GM12878 (cell line): ENCODE results near the gene SORBS1. TPM values are rescaled to one million over a fixed set of nuclear protein-coding genes. Genes with fewer than 3 reads are reported as not detected.
A peak's percentile ranks its signal among the peaks of the same experiment; 100 is the strongest.

ENCODE experiments used
- ATAC-seq: fragments of 200-7000 bp; cut with Tn5 transposase; 3 replicates; pipeline ENCODE4 v1.9.1; 2020; ENCODE audit warnings: mild to moderate bottlenecking, moderate library complexity
- BruUV-seq: library from RNA; stranded (reverse); fragments of 400-500 nt; replicated peaks from 2 replicates; lab custom pipeline; 2021; lab: Mats Ljungman, UMichigan
- CTCF ChIA-PET: fragments of 300-600 bp; sonication (Branson Sonifier 250); formaldehyde crosslinking; extraction: SDS; loops from one replicate; lab custom pipeline; 2021; ENCODE audit warnings: inconsistent platforms; lab: Yijun Ruan, JAX
- POLR2A ChIA-PET: fragments of 350-600 bp; formaldehyde crosslinking; extraction: SDS; loops from one replicate; lab custom pipeline; 2021; ENCODE audit warnings: inconsistent platforms; lab: Charles Lee
- RAD21 ChIA-PET: fragments of 300-600 bp; sonication (Branson Sonifier 250); formaldehyde crosslinking; loops from one replicate; lab custom pipeline; 2023; ENCODE audit warnings: antibody characterized with exemption; ENCODE audit not compliant: unreplicated experiment; lab: Charles Lee
- SMC1A ChIA-PET: fragments of 300-600 bp; sonication (Branson Sonifier 250); formaldehyde crosslinking; loops from one replicate; lab custom pipeline; 2023; ENCODE audit not compliant: unreplicated experiment, uncharacterized antibody; lab: Charles Lee
- DNase-seq: peaks from one replicate; pipeline ENCODE4 v3.0.0-alpha.2; 2011; ENCODE audit warnings: low read depth, low spot score
- FAIRE-seq: peaks from 3 replicates; lab custom pipeline; 2011; peaks lifted over from hg19 to GRCh38; lab: Jason Lieb, UNC
- H2AFZ ChIP-seq: 2 replicates; pipeline ENCODE4 v1.6.0; 2011; ENCODE audit warnings: low read depth, low read length, control low read depth; ENCODE audit not compliant: control insufficient read depth
- H3K27ac ChIP-seq: 2 replicates; pipeline ENCODE4 v1.5.1; 2011; ENCODE audit warnings: control low read depth; ENCODE audit not compliant: control insufficient read depth, insufficient read depth
- H3K27me3 ChIP-seq, 2 experiments: replicated peaks in 1 of 2; 2 replicates each; pipeline versions ENCODE4 v1.6.0 to v1.6.1; 2011; ENCODE audit warnings: low read length in 1 of 2; ENCODE audit not compliant: control insufficient read depth in 2 of 2, insufficient read depth in 2 of 2
- H3K36me3 ChIP-seq, 2 experiments: 2 replicates each; pipeline ENCODE4 v1.5.1; 2011; ENCODE audit warnings: low read length in 1 of 2; ENCODE audit not compliant: control insufficient read depth in 2 of 2, insufficient read depth in 2 of 2
- H3K4me1 ChIP-seq: 2 replicates; pipeline ENCODE4 v1.6.1; 2011; ENCODE audit warnings: mild to moderate bottlenecking, low read length, moderate library complexity, mixed read lengths; ENCODE audit not compliant: control insufficient read depth, insufficient read depth
- H3K4me2 ChIP-seq: 2 replicates; pipeline ENCODE4 v1.6.0; 2011; ENCODE audit warnings: control low read depth; ENCODE audit not compliant: control insufficient read depth, insufficient read depth
- H3K4me3 ChIP-seq: fragments of 200-600 bp; sonication (generic); 2 replicates; pipeline ENCODE4 v1.5.1; 2016
- H3K79me2 ChIP-seq: 2 replicates; pipeline ENCODE4 v1.6.0; 2011; ENCODE audit warnings: low read length; ENCODE audit not compliant: control insufficient read depth, insufficient read depth
- H3K9ac ChIP-seq: 2 replicates; pipeline ENCODE4 v1.8.0; 2011; ENCODE audit warnings: low read length, control low read depth, mixed read lengths; ENCODE audit not compliant: control insufficient read depth, insufficient read depth
- H3K9me3 ChIP-seq: replicated peaks from 3 replicates; pipeline ENCODE4 v1.5.1; 2011; ENCODE audit warnings: mild to moderate bottlenecking, low read length; ENCODE audit not compliant: control insufficient read depth, insufficient read depth
- H4K20me1 ChIP-seq: 2 replicates; pipeline ENCODE4 v1.6.0; 2011; ENCODE audit not compliant: control insufficient read depth, insufficient read depth
- ATF7 ChIP-seq: fragments of 450-650 bp; IDR thresholded peaks from 2 replicates; pipeline ENCODE4 v1.6.1; 2016; ENCODE audit warnings: low read depth, mild to moderate bottlenecking
- BACH1 ChIP-seq: fragments of 450-650 bp; IDR thresholded peaks from 2 replicates; pipeline ENCODE4 v1.6.1; 2017; ENCODE audit warnings: mild to moderate bottlenecking, borderline replicate concordance
- CHD4 ChIP-seq: fragments of 200-600 bp; sonication (generic); IDR thresholded peaks from 2 replicates; pipeline ENCODE4 v1.6.1; 2016; ENCODE audit warnings: mild to moderate bottlenecking
- E2F8 ChIP-seq: fragments of 450-650 bp; IDR thresholded peaks from 2 replicates; pipeline ENCODE4 v1.6.1; 2018; ENCODE audit warnings: mild to moderate bottlenecking, low read depth, moderate library complexity; ENCODE audit not compliant: partially characterized antibody
- GATAD2B ChIP-seq: fragments of 450-650 bp; conservative IDR thresholded peaks from 2 replicates; pipeline ENCODE4 v1.6.1; 2017; ENCODE audit warnings: low read depth, mild to moderate bottlenecking, moderate library complexity
- HDAC2 ChIP-seq: fragments of 200-600 bp; sonication (generic); IDR thresholded peaks from 2 replicates; pipeline ENCODE4 v1.6.1; 2017
- IKZF2 ChIP-seq, 2 experiments: fragments of 450-650 bp; IDR thresholded peaks; 2 replicates each; pipeline ENCODE4 v1.6.1; 2017; ENCODE audit warnings: mild to moderate bottlenecking in 2 of 2, moderate library complexity in 2 of 2
- IRF4 ChIP-seq: IDR thresholded peaks from 2 replicates; pipeline ENCODE4 v1.6.1; 2011; ENCODE audit warnings: low read depth, low read length
- MEF2B ChIP-seq: fragments of 450-650 bp; IDR thresholded peaks from 2 replicates; pipeline ENCODE4 v1.6.1; 2018; ENCODE audit warnings: mild to moderate bottlenecking, moderate library complexity; ENCODE audit not compliant: partially characterized antibody, poor library complexity, severe bottlenecking
- PKNOX1 ChIP-seq: fragments of 450-650 bp; IDR thresholded peaks from 2 replicates; pipeline ENCODE4 v1.6.1; 2016; ENCODE audit warnings: mild to moderate bottlenecking
- TAF1 ChIP-seq: IDR thresholded peaks from 2 replicates; pipeline ENCODE4 v1.6.1; 2011; ENCODE audit warnings: mild to moderate bottlenecking, low read depth, low read length, borderline replicate concordance
- TCF3 ChIP-seq: IDR thresholded peaks from 2 replicates; pipeline ENCODE4 v1.6.1; 2012; ENCODE audit warnings: low read depth, mild to moderate bottlenecking, low read length, borderline replicate concordance; ENCODE audit not compliant: insufficient read depth
- ZNF687 ChIP-seq: fragments of 450-650 bp; IDR thresholded peaks from 2 replicates; pipeline ENCODE4 v1.6.1; 2017; ENCODE audit warnings: mild to moderate bottlenecking, moderate library complexity
- WGBS: methylation state at CpG from one replicate; pipeline ENCODE4 v1.1.6; 2016; ENCODE audit warnings: low lambda C conversion rate; ENCODE audit not compliant: insufficient replicate concordance, insufficient coverage; ENCODE audit errors: missing lambda C conversion rate; 5-methylcytosine and 5-hydroxymethylcytosine counted together
- in situ Hi-C: fragments of 300-500 bp; cut with MboI; formaldehyde crosslinking; loops from 9 replicates; pipeline ENCODE4 v1.14.3; 2018; ENCODE audit warnings: mixed read lengths
- intact Hi-C: fragments of 100-400 bp; cut with micrococcal nuclease; formaldehyde crosslinking; loops from one replicate; pipeline ENCODE4 v1.14.2; 2022; ENCODE audit not compliant: unreplicated experiment
- polyA plus RNA-seq, 11 experiments: library from polyadenylated mRNA; depleted of rRNA in 4 of 11; unstranded in 6 of 11; stranded (reverse) in 5 of 11; fragments of >200 nt; fragmentation: Nextera tagmentation in 4 of 11; fragmentation: Illumina TruSeq in 1 of 11; extraction: Ambion mirVana in 4 of 11; extraction: Trizol in 1 of 11; gene quantifications; 1 replicate in 1 of 11; 2 replicates in 10 of 11; pipeline versions ENCODE4 v1.2.1 to v1.2.3, GENCODE V29; 2011 to 2016; ENCODE audit warnings: inconsistent platforms in 2 of 11, missing spikeins in 2 of 11, low read depth in 1 of 11
- total RNA-seq, 4 experiments: library from RNA; depleted of rRNA in 3 of 4; stranded (reverse); fragments of >200 nt in 3 of 4; fragmentation: Illumina TruSeq in 1 of 4; extraction: Trizol in 1 of 4; gene quantifications; 2 replicates each; pipeline versions ENCODE4 v1.2.1 to v1.2.3, GENCODE V29; 2013 to 2021

SORBS1 gene
- total and polyA plus RNA-seq, 10 of the 15 experiments (the other 5 are each of a cell fraction or from before 2014, with no cell fraction given): 0.13 to 0.75 (median 0.39) TPM

- H3K27me3 ChIP-seq: no peaks in the 10 kb centered on the region
- H3K4me2 ChIP-seq: peak overlapping the region; percentile 96
- peak overlapping the region; percentile 34; the same call in 1 of the 2 replicates for H3K27ac ChIP-seq
- H2AFZ ChIP-seq: no peak overlapping the region
- TF ChIP-seq E2F8 (no peak), ZNF687 (no peak), MEF2B (no peak), TCF3 (no peak), GATAD2B (no peak), IKZF2 (IDR thresholded peaks at IDR 0.05) (no peak), PKNOX1 (no peak), HDAC2 (no peak), IRF4 (no peak), CHD4 (no peak), ATF7 (no peak), TAF1 (no peak), BACH1 (no peak)
- FAIRE-seq (no peak), ATAC-seq (peak; percentile 7; the same call in 2 of the 3 replicates), DNase-seq (no peak)
- H3K4me1 ChIP-seq: peaks cover 33% of the 10 kb centered on the region
- no peaks in the 10 kb centered on the region for H3K9me3 ChIP-seq
- WGBS: 33% methylated on average over 1 of the region's 1 CpG
- peak overlapping the region; percentile 91 for H3K9ac ChIP-seq
- ChIA-PET SMC1A (interaction anchor here (0.5 to 14.9 kb wide), 23 partner anchors 7 to 332 kb away, joined by 3 to 313 read pairs (median 6); no protein-coding TSS in a partner anchor), POLR2A (interaction anchor here (0.9 to 3.0 kb wide), 10 partner anchors 9 to 77 kb away, joined by 3 to 14 read pairs (median 4); no protein-coding TSS in a partner anchor), CTCF (interaction anchor here (0.5 to 16.6 kb wide), 12 partner anchors 10 to 97 kb away, joined by 3 to 348 read pairs (median 6); no protein-coding TSS in a partner anchor), RAD21 (interaction anchor here (0.6 to 6.2 kb wide), 12 partner anchors 9 to 406 kb away, joined by 3 to 139 read pairs (median 4); partner anchors contain the start of gene TCTN3)
- peaks cover 12% of the 10 kb centered on the region for H4K20me1 ChIP-seq
- BruUV-seq: no TSS peak
- intact Hi-C loops (loop anchor here (5.0 kb wide), 1 partner anchor 106 kb away; no protein-coding TSS in a partner anchor), in situ Hi-C loops (loop anchor here (10.0 kb wide), 1 partner anchor 986 kb away; the partner anchor contains the start of gene BLNK)
- peak overlapping the region; percentile 97 for H3K4me3 ChIP-seq
- H3K36me3 ChIP-seq: peaks cover 0 to 11% of the 10 kb centered on the region in 2 experiments; a peak in 1 of 4 replicates
- H3K79me2 ChIP-seq: peaks cover 92% of the 10 kb centered on the region
These were observed 272.9 kb downstream of the SORBS1 start for GRCh38 chr10:95288303-95288702.
